ENCODE measurements around the gene GZF1. TPM values are rescaled to one million over a fixed set of nuclear protein-coding genes. Genes with fewer than 3 reads are reported as not detected.
A peak's percentile ranks its signal among the peaks of the same experiment; 100 is the strongest.

Gene GZF1

DNA sequence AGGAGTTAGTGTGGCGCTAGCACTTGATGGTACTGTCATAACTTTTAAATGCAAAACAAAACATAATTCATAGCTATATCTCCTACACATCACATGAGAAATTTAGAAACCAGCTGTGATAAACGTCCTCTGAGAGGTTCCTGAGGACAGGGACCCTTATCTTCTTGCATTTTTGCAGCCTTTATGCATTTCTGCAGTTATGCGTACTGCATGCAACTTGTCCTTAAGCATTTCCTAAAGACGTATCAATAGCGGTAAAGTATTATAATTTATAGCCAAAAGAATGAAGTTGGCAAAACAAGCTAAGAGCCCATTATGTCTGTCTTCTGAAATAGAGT, 57.6 kb downstream of the GZF1 start:
- Histone ChIP-seq H2BK5ac (ENCODE audit: low read length) (no peak overlapping the region), H3K27ac (ENCODE audit: low read depth, low read length) (no peak overlapping the region), H3K4me3 (ENCODE audit: low read length) (no peak overlapping the region), H3K27me3 (ENCODE audit: insufficient read depth, low read length, poor library complexity) (no peaks in the 10 kb centered on the region), H3K4me2 (ENCODE audit: low read length) (peak overlapping the region; percentile 40), H2BK120ac (ENCODE audit: low read depth, low read length) (no peak overlapping the region), H2BK15ac (replicated peaks; ENCODE audit: low read depth) (no peak overlapping the region), H3K9ac (ENCODE audit: low read length) (peak overlapping the region; percentile 89), H3K36me3 (ENCODE audit: control insufficient read depth, insufficient read depth, low read length) (no peaks in the 10 kb centered on the region), H4K5ac (ENCODE audit: low read length) (no peak overlapping the region), H3K4me1 (ENCODE audit: control insufficient read depth, low read depth, low read length) (peaks cover 4% of the 10 kb centered on the region), H3K23ac (ENCODE audit: low read length) (no peak overlapping the region), H3K4ac (ENCODE audit: low read depth, low read length) (no peak overlapping the region), H4K8ac (ENCODE audit: low read depth, low read length) (no peak overlapping the region), H3K18ac (ENCODE audit: low read length) (no peak overlapping the region), H2AK5ac (ENCODE audit: low read length) (no peak overlapping the region), H3K56ac (ENCODE audit: low read length) (peak overlapping the region; percentile 34), H3K79me1 (ENCODE audit: low read length) (peaks cover 4% of the 10 kb centered on the region), H3K79me2 (ENCODE audit: control insufficient read depth, insufficient read depth, low read length) (peaks cover 10% of the 10 kb centered on the region)
- WGBS (ENCODE audit: extremely low coverage, insufficient coverage, low lambda C conversion rate), result no CpG with 5 or more reads among the region's 5 CpGs
- DNase-seq, result no peak

DNA sequence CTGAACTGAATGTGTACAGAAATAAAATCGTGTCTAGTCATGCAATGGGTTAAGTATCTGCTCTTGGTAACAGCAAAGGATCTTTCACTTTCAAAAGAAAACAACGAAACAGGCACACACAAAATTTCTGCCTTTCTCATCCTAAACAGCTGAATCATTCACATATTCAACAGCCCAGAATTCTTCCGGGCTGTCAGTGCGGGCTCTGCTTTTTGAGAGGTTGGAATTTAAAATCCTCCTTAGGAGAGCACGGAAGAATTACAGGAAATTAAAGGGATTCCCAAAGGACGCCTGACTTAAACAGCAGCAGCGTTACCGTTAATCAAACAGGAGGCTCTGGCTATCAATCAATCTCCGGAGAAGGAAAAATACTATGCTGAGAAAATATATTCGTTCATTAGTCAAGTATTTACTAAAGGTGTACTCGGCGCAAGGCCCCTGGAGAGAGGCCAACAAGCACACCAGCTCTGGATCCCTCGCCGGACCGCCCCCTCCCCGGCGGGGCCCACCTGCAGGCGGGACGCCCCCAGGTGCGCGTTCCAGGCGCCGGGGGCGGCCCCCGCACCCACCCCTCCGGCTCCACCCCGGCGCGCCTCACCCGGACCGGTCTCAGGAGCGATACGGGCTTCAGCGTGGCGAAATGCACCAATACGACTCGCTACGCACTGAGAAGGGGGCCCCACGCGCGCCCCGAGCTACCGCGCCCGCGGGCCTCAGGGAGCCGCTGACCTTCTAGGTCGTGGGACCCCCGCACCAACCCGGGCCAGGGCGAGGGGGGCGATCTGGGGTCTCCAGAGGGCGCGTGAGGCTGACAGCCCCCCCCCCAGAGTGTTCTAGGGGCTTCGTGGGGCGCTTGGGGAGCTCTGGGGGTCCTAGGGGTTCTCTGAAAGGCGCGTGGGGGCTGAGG, 58.3 kb downstream of the GZF1 start:
- peak overlapping the region; percentile 87 for H3K4me3 ChIP-seq (ENCODE audit: low read length)
- H3K56ac ChIP-seq (ENCODE audit: low read length), result peak overlapping the region; percentile 93
- no peak overlapping the region for H4K5ac ChIP-seq (ENCODE audit: low read length)
- WGBS (ENCODE audit: extremely low coverage, insufficient coverage, low lambda C conversion rate), result no CpG with 5 or more reads among the region's 58 CpGs
- H3K4me2 ChIP-seq (ENCODE audit: low read length), result peak overlapping the region; percentile 40
- H3K18ac ChIP-seq (ENCODE audit: low read length), result peak overlapping the region; percentile 96
- peak overlapping the region; percentile 1 for H4K8ac ChIP-seq (ENCODE audit: low read depth, low read length)
- H3K79me1 ChIP-seq (ENCODE audit: low read length), result peaks cover 4% of the 10 kb centered on the region
- no peaks in the 10 kb centered on the region for H3K36me3 ChIP-seq (ENCODE audit: control insufficient read depth, insufficient read depth, low read length)
- H2BK15ac ChIP-seq (replicated peaks; ENCODE audit: low read depth), result no peak overlapping the region
- peak overlapping the region; percentile 43 for H3K4ac ChIP-seq (ENCODE audit: low read depth, low read length)
- no peak overlapping the region for H3K23ac ChIP-seq (ENCODE audit: low read length)
- no peaks in the 10 kb centered on the region for H3K27me3 ChIP-seq (ENCODE audit: insufficient read depth, low read length, poor library complexity)
- H3K27ac ChIP-seq (ENCODE audit: low read depth, low read length), result peak overlapping the region; percentile 57
- no peak overlapping the region for H2BK5ac ChIP-seq (ENCODE audit: low read length)
- no peak overlapping the region for H2BK120ac ChIP-seq (ENCODE audit: low read depth, low read length)
- peaks cover 4% of the 10 kb centered on the region for H3K4me1 ChIP-seq (ENCODE audit: control insufficient read depth, low read depth, low read length)
- peak; percentile 34 for DNase-seq
- H2AK5ac ChIP-seq (ENCODE audit: low read length), result no peak overlapping the region
- peaks cover 10% of the 10 kb centered on the region for H3K79me2 ChIP-seq (ENCODE audit: control insufficient read depth, insufficient read depth, low read length)
- peak overlapping the region; percentile 89 for H3K9ac ChIP-seq (ENCODE audit: low read length)

DNA sequence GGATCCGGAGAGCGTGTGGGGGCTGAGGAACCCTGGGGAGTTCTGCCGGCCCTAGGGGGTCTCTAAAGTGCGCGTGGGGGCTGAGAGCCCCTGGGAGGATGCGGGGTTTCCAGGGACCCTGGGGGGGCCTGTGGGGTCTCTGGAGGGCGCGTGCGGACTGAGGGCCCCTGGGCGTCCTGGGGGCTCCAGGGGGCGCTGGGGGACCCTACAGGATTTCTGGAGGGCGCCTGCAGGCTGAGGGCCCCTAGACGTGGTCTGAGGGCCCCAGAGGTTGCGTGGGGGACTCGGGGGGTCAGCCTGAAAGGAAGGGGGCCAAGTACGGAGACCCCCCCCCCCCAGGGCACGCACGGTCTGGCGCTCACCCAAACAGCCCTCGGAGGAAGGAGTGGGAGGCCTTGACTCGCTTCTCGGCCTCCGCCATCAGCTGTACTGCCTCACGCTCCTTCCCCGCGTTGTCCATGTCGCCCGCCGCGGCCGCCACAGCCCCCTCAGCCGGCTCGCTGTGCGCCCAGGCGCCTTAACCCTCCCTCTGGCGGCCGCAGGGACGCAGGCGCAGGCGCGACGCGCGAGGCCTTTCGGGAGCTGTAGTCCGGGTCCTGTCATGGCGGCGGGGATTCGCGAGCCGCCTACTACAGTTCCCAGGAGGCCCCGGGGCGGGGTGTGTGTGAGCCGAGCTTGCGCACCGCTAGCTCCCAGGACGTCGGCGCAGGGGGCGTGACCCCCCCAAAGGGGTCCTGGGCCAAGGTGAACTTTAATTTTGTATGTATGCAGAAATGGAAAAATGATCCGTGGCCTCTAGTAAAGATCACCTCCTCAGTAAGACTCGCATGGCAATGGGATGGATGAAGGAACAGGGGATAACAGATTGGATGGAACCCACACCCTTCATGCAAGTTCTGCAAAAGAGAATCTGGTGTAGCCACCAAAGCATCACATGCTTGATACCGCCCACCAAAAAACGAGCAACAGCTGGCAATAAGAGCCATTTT, 59.3 kb downstream of the GZF1 start, which contains the start of gene NAPB:
NAPB (minus strand) TSS at position 546 of the 989 bp plus-strand sequence; CDS start at position 460, 86 bp downstream.
- Histone ChIP-seq H2AK5ac (ENCODE audit: low read length) (no peak within 1 kb of the TSS), H3K4me1 (ENCODE audit: control insufficient read depth, low read depth, low read length) (peaks cover 4% of the 10 kb centered on the region), H3K79me2 (ENCODE audit: control insufficient read depth, insufficient read depth, low read length) (peaks cover 4% of the 10 kb centered on the region), H2BK5ac (ENCODE audit: low read length) (no peak within 1 kb of the TSS), H3K56ac (ENCODE audit: low read length) (peak within 1 kb of the TSS; percentile 93), H2BK15ac (replicated peaks; ENCODE audit: low read depth) (no peak within 1 kb of the TSS), H3K4me3 (ENCODE audit: low read length) (peak within 1 kb of the TSS; percentile 87), H4K5ac (ENCODE audit: low read length) (peak within 1 kb of the TSS; percentile 93), H4K8ac (ENCODE audit: low read depth, low read length) (peak within 1 kb of the TSS; percentile 3), H3K36me3 (ENCODE audit: control insufficient read depth, insufficient read depth, low read length) (no peaks in the 10 kb centered on the region), H3K4ac (ENCODE audit: low read depth, low read length) (peak within 1 kb of the TSS; percentile 43), H3K27me3 (ENCODE audit: insufficient read depth, low read length, poor library complexity) (no peaks in the 10 kb centered on the region), H3K79me1 (ENCODE audit: low read length) (peaks cover 2% of the 10 kb centered on the region), H3K9ac (ENCODE audit: low read length) (peak within 1 kb of the TSS; percentile 89), H3K23ac (ENCODE audit: low read length) (no peak within 1 kb of the TSS), H3K18ac (ENCODE audit: low read length) (peak within 1 kb of the TSS; percentile 96), H3K4me2 (ENCODE audit: low read length) (peak within 1 kb of the TSS; percentile 91), H3K27ac (ENCODE audit: low read depth, low read length) (peak within 1 kb of the TSS; percentile 57), H2BK120ac (ENCODE audit: low read depth, low read length) (no peak within 1 kb of the TSS)
- no CpG with 5 or more reads among the region's 64 CpGs for WGBS (ENCODE audit: extremely low coverage, insufficient coverage, low lambda C conversion rate)
- DNase-seq, result peak; percentile 97

Small RNA genes lying within 50 kb of the gene (small RNA-seq; reads per million reads assigned to genes)
- not detected for gene RNA5SP479 (ENCODE audit: insufficient read depth)

Data from mesendoderm (in vitro differentiated cells).